GM12891 (cell line): Measurements from ENCODE around the gene TTLL3.
"Not testable (repeated sequence)": the region's sequence is repeated elsewhere in the genome, so short reads cannot be mapped to it uniquely, and the experiment has no call there.

Experiments
- POLR2A ChIP-seq: IDR thresholded peaks from 2 replicates; pipeline ENCODE4 v1.6.1; 2011; ENCODE audit warnings: low read depth, low read length, control low read depth
- POLR2AphosphoS5 ChIP-seq: IDR thresholded peaks from 2 replicates; pipeline ENCODE4 v1.6.1; 2011; ENCODE audit warnings: low read depth, low read length, control low read depth
- POU2F2 ChIP-seq: IDR thresholded peaks from 2 replicates; pipeline ENCODE4 v1.6.1; 2011; ENCODE audit warnings: low read depth, mild to moderate bottlenecking, control low read depth, low read length, moderate library complexity
- SPI1 ChIP-seq: IDR thresholded peaks from 2 replicates; pipeline ENCODE4 v1.6.1; 2011; ENCODE audit warnings: low read depth, low read length, control low read depth
- TAF1 ChIP-seq: IDR thresholded peaks from 2 replicates; pipeline ENCODE4 v1.6.1; 2011; ENCODE audit warnings: low read depth, low read length, control low read depth

DNA sequence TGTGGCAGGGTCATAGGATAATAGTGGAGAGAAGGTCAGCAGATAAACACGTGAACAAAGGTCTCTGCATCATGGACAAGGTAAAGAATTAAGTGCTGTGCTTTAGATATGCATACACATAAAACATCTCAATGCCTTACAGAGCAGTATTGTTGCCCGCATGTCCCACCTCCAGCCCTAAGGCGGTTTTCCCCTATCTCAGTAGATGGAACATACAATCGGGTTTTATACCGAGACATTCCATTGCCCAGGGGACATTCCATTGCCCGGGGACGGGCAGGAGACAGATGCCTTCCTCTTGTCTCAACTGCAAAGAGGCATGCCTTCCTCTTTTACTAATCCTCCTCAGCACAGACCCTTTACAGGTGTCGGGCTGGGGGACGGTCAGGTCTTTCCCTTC is 37.8 kb downstream of the TTLL3 start:
- TF ChIP-seq POLR2A, POLR2AphosphoS5, TAF1, SPI1, POU2F2: not testable (repeated sequence)
